GM21619 (cell line): ENCODE results near the gene CALR3.

Experiments
- ATAC-seq: cut with Tn5 transposase; IDR thresholded peaks from one replicate; pipeline ENCODE4 v1.9.1; 2021; ENCODE audit not compliant: unreplicated experiment

CALR3 gene

DNA sequence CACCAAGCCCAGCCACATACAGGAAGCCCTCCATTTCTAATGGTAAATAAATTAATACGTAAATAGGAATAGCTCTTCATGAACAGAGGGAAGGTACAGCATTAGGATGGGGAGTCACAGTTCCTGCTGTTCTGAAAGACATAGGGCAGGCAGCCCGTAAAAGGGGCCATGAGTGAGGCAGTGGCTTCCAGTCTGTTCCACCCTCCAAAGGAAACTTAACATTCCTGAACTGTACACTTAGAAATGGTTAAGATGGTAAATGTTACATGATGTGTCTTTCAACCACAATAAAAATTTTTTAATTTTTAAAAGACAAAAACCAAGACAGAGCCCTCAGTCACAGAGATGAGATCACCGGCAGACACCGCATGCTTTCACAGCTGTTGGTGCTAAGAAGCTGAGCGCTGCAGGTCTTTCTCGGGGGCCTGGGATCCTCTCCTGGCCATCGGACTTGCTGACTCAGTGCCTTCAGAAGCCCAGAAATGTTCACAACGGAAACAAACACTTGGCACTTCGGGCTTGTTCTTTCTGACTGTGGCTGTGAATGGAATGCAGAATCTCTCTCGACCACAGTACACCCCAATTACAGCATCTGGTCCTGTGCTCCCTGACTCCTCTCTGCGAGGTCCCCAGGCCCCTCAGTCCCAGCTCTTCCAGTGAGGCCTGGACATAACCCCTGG lies 60.6 kb downstream of the CALR3 start:
- ATAC-seq = no peak

GRCh38 chr19:16433986-16434385 lies 62.0 kb downstream of the CALR3 start:
- no peak for ATAC-seq

DNA sequence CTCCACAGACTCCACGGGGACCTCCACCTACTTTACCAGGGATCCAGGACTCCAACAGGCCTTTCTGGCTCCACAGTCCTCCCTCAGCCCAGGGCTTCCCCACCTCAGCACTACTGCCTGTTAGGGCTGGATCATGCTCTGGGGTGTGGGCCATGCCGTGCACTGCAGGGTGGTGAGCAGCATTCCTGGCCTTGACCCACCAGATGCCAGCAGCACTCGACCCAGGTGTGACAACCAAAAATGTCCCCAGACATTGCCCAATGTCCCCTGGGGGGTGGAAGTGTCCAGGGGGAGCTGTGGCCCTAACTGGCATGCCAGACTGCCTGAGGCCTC lies 66.2 kb downstream of the CALR3 start:
- ATAC-seq = no peak

DNA sequence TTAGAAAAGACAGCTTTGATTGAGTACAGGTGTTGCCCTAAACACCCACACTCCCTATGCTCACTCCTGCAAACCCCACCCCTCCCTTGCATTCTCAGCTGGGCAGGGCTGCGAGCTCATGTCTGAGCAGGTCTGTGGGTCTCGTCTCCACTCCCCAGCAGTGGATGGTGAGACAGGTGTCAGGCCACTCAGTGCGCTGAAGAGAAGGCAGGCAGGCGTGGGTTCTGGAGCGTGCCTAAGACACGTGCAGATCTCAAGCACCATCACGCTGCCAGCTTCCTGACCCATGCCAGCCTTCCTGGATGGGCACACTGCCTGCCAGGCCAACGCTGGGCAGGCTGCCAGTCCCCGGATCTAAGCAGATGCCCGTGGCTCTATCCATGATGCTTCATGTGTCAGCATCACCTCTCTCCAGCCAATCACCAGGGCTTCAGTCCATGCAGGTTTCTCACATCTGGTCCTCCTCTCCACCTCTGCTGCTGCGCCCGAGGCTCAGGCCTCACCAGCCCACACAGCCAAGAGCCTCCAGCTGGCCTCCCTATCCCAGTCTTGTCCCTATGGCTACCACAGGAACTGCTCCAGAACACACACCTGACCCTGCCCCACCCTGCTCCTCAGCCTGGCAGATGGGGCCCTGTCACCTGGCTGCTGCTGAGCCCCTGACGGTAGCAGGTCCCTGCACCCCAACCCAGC lies 66.8 kb downstream of the CALR3 start:
- no peak for ATAC-seq
